Stomach (tissue), 9 donors: ENCODE data around the gene HOXB3. TPM values are rescaled to one million over a fixed set of nuclear protein-coding genes. Genes with fewer than 3 reads are reported as not detected.

Source experiments
- DNase-seq, 2 donors: peaks; one replicate each; pipeline versions ENCODE4 v3.0.0 to v3.0.0-alpha.2; 2013 to 2019
- H3K27ac ChIP-seq, 5 donors: fragments of 200-600 bp in 4 of 5; sonication (generic) in 4 of 5; one replicate each; pipeline ENCODE4 v1.5.1; 2013 to 2019; ENCODE audit warnings: mild to moderate bottlenecking in 1 of 5, moderate library complexity in 1 of 5
- H3K27me3 ChIP-seq, 3 donors: fragments of 200-600 bp; sonication (generic); one replicate each; pipeline ENCODE4 v1.5.1; 2017 to 2019; ENCODE audit warnings: mixed run types in 1 of 3
- H3K36me3 ChIP-seq, 4 donors: fragments of 200-600 bp; sonication (generic); 1 replicate in 3 of 4; 2 replicates in 1 of 4; pipeline ENCODE4 v1.5.1; 2016 to 2019
- H3K4me1 ChIP-seq, 4 donors: fragments of 200-600 bp; sonication (generic); one replicate each; pipeline ENCODE4 v1.5.1; 2016 to 2019
- H3K4me3 ChIP-seq, 4 donors: fragments of 200-600 bp; sonication (generic) in 3 of 4; one replicate each; pipeline ENCODE4 v1.5.1; 2016 to 2019; ENCODE audit warnings: mild to moderate bottlenecking in 1 of 4
- H3K9me3 ChIP-seq, 4 donors: fragments of 200-600 bp; sonication (generic); one replicate each; pipeline ENCODE4 v1.5.1; 2016 to 2019
- EP300 ChIP-seq: sonication (generic); formaldehyde crosslinking; IDR thresholded peaks from one replicate; pipeline ENCODE4 v1.6.1; 2017; ENCODE audit warnings: antibody characterized with exemption
- POLR2A ChIP-seq, 4 donors: fragments of 450-650 bp; IDR thresholded peaks; one replicate each; pipeline ENCODE4 v1.6.1; 2016; ENCODE audit warnings: antibody characterized with exemption in 4 of 4, control low read depth in 2 of 4, mild to moderate bottlenecking in 1 of 4, moderate library complexity in 1 of 4
- POLR2AphosphoS5 ChIP-seq, 3 donors: sonication (generic); formaldehyde crosslinking; IDR thresholded peaks; one replicate each; pipeline ENCODE4 v1.6.1; 2016; ENCODE audit warnings: antibody characterized with exemption in 3 of 3
- WGBS, 5 donors: extraction: QIAGEN DNeasy Blood & Tissue Kit in 3 of 5; methylation state at CpG; one replicate each; pipeline versions ENCODE4 v1.1.5 to v1.1.7; 2013 to 2018; 5-methylcytosine and 5-hydroxymethylcytosine counted together
- intact Hi-C: fragments of 100-400 bp; cut with DNase I; formaldehyde crosslinking; loops from one replicate; pipeline ENCODE4 v1.15.1; 2023; ENCODE audit warnings: low total_unique reads
- polyA plus RNA-seq, 3 donors: library from polyadenylated mRNA; stranded (reverse); fragments of 200-250 nt; gene quantifications; one replicate each; pipeline ENCODE4 v1.2.3, GENCODE V29; 2013
- total RNA-seq, 5 donors: library from RNA; depleted of rRNA; stranded (reverse); fragments of >200 nt; gene quantifications; one replicate each; pipeline versions ENCODE4 v1.1.0 to v1.2.3, GENCODE V29; 2014 to 2016
- TF ChIP-seq, protein P1 (sequence below), 7 experiments: fragments of 450-650 bp in 4 of 7; fragments of 200-600 bp in 3 of 7; sonication (generic) in 3 of 7; IDR thresholded peaks; one replicate each; pipeline ENCODE4 v1.5.1; 2016 to 2019; ENCODE audit warnings: antibody characterized with exemption in 7 of 7, control low read depth in 2 of 7, mild to moderate bottlenecking in 1 of 7
- donor health status: healthy with polysubstance abuse.
- donor health status: Bipolar disorder and iron deficiency.
- donor health status: healthy.

The HOXB3 gene
- total and polyA plus RNA-seq, 8 donors, result 2.8 to 77.6 (median 10.3) TPM

DNA sequence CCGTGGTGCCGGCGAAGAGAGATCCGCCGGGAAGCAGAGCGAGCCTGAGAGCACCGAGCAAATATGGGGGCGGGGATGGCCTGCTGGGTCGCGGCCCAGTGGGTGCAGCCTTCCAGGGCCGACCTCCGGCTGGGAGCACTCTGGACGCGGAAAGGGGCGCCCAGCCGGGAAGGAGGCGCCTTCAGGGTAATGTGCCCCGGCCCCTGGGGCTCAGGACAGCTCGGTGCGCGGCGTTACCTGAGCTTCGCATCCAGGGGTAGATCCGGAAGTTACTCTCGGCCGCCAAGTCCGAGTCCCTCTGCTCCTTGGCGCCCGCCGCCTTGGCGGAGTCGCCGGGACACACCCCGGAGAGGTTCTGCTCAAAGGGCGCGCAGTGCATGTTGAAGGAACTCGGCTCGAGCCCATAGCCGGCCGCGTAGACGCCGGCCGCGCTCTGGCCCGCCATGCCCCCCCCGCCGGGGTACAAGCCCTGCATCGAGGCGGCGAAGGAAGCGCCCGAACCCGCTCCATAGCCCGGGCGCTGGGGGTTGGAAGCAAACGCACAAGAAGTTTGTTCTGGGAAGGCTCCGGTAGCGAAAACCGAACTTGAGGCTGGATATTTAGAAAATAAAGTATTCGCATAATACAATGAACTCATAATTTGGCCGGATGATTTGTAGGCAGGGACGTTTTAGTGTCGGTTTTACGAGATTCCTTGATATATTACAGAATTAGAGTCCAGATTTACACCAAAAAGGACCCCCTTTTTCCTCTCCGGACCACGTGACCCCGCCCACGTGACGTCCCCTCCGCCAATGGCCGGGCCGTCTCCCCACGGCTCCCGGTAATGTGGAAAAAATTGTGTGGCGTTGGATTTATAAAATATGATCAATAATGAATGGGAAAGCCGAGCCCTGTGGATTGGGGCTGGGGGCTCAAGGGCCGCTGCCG, 20.5 kb upstream of the HOXB3 start, which contains the start of gene HOXB7:
Gene HOXB7 (minus strand): TSS at position 736 of the 930 bp plus-strand sequence. CDS start 99 bp downstream, at position 637.
- 2 to 3% (median 3%) methylated on average over 35 to 79 of the region's 79 CpGs for WGBS, 5 donors
- Histone ChIP-seq H3K27ac (peak within 1 kb of the TSS; percentile 62 to 93 (median 73)), H3K27me3 (peaks cover 0 to 100% (median 100%) of the 10 kb centered on the region in 3 donors), H3K9me3 (peaks cover 0 to 3% (median 0%) of the 10 kb centered on the region in 4 donors), H3K4me1 (peaks cover 30 to 55% (median 51%) of the 10 kb centered on the region in 4 donors), H3K4me3 (peak within 1 kb of the TSS; percentile 48 to 62 (median 58)), H3K36me3 (no peaks in the 10 kb centered on the region)
- peak; percentile 45 to 83 for DNase-seq
- no peak for TF ChIP-seq POLR2A (IDR thresholded peaks at IDR 0.05)
- TF ChIP-seq, protein P1, sequence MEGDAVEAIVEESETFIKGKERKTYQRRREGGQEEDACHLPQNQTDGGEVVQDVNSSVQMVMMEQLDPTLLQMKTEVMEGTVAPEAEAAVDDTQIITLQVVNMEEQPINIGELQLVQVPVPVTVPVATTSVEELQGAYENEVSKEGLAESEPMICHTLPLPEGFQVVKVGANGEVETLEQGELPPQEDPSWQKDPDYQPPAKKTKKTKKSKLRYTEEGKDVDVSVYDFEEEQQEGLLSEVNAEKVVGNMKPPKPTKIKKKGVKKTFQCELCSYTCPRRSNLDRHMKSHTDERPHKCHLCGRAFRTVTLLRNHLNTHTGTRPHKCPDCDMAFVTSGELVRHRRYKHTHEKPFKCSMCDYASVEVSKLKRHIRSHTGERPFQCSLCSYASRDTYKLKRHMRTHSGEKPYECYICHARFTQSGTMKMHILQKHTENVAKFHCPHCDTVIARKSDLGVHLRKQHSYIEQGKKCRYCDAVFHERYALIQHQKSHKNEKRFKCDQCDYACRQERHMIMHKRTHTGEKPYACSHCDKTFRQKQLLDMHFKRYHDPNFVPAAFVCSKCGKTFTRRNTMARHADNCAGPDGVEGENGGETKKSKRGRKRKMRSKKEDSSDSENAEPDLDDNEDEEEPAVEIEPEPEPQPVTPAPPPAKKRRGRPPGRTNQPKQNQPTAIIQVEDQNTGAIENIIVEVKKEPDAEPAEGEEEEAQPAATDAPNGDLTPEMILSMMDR (IDR thresholded peaks at IDR 0.05), result no peak
- TF ChIP-seq EP300, result no peak
- peak in 1 of 3 donors; percentile 8 for TF ChIP-seq POLR2AphosphoS5 (IDR thresholded peaks at IDR 0.05)
- intact Hi-C loops, result no loop called here

DNA sequence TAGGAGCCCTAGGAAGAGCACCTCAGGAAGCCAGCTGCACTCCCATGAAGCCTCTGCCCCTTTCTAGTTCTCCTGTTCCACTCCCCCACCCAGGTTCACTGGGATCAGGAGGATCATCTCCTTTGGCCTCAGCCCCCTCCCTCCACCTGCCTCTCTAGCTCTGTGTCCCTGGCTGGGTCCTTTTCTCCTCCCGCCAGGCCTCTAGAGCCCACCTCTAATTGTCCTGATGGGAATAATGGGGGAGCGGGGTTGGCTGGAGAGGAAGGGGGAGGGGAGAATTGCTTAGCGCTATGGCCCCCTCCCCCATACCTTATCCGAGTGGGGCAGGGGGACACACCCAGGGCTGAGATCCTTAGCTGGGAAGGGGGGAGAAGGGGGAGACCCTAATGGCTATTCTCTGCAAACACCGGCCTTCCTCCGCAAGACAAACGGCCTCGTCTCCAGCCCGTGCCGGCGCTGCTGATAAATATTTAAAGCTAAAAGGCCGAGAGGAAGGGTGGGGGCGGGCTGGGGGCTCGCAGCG, 19.8 kb upstream of the HOXB3 start:
- H3K27ac ChIP-seq, result peak overlapping the region; percentile 62 to 93 (median 73)
- peaks cover 30 to 55% (median 50%) of the 10 kb centered on the region in 4 donors for H3K4me1 ChIP-seq
- WGBS, 5 donors, result 5 to 9% (median 8%) methylated on average over 12 to 15 of the region's 15 CpGs

DNA sequence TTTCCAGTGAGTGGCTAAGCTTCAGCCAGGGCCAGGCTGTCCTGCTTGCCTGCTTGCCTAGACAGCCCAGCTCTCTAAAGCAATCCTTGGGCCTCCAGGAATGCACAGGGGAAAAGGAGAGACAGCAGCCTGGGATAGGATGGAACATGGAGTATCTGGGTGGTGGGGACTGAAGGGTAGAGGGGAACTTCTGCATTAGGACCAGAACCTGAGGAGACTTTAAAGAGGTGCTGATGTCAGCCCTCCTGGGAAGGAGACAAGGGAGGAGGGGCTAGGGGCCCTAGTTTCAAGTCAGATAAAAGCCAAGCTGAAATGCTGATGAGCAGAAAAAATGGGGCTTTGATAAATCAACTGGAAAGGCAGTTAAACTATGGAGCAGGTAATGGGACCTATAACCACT, 19.0 kb upstream of the HOXB3 start:
- peak overlapping the region in 2 of 4 donors; percentile 61 to 62 for H3K4me3 ChIP-seq
- peak overlapping the region in 2 of 5 donors; percentile 88 to 93 for H3K27ac ChIP-seq
- H3K27me3 ChIP-seq, result peaks cover 0 to 100% (median 100%) of the 10 kb centered on the region in 3 donors
- intact Hi-C loops, result no loop called here
- H3K4me1 ChIP-seq, result peaks cover 26 to 49% (median 43%) of the 10 kb centered on the region in 4 donors
- DNase-seq, result no peak
- no peaks in the 10 kb centered on the region for H3K36me3 ChIP-seq
- H3K9me3 ChIP-seq, result peaks cover 0 to 3% (median 0%) of the 10 kb centered on the region in 4 donors
- no peak for TF ChIP-seq POLR2AphosphoS5 (IDR thresholded peaks at IDR 0.05)
- TF ChIP-seq POLR2A (IDR thresholded peaks at IDR 0.05), result no peak
- no peak for TF ChIP-seq EP300
- TF ChIP-seq, protein P1 (IDR thresholded peaks at IDR 0.05), result no peak

More for the DNA sequence above, 19.8 kb upstream of the HOXB3 start:
- intact Hi-C loops, result no loop called here
- Histone ChIP-seq H3K4me3 (peak overlapping the region; percentile 48 to 62 (median 58)), H3K9me3 (peaks cover 0 to 3% (median 0%) of the 10 kb centered on the region in 4 donors), H3K27me3 (peaks cover 0 to 100% (median 100%) of the 10 kb centered on the region in 3 donors), H3K36me3 (no peaks in the 10 kb centered on the region)
- TF ChIP-seq, protein P1 (IDR thresholded peaks at IDR 0.05), result no peak
- TF ChIP-seq POLR2A (IDR thresholded peaks at IDR 0.05) (no peak), EP300 (no peak), POLR2AphosphoS5 (IDR thresholded peaks at IDR 0.05) (no peak)
- DNase-seq, result no peak

DNA sequence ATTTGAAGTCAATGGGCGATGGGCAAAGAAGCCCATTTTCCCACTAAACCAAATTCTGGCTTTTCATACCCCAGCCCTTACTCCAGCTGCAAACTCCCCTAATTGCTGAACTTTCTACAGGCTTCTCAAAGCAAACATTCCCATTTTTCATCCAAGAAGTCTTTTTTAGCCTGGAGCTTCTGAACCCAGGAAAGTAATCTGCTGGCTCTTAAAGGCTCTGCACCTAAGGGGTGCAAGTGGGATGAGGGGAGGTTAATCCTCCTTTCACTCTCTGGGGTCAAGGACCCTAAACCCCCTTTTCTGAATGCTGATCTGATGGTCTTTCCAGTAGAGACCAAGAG, 18.4 kb upstream of the HOXB3 start:
- peaks cover 0 to 100% (median 100%) of the 10 kb centered on the region in 3 donors for H3K27me3 ChIP-seq
- 78 to 84% (median 83%) methylated on average over 1 of the region's 1 CpG for WGBS, 5 donors
- DNase-seq, result no peak
- intact Hi-C loops, result no loop called here
- peak overlapping the region in 2 of 5 donors; percentile 93 to 95 for H3K27ac ChIP-seq
- H3K4me1 ChIP-seq, result peaks cover 20 to 44% (median 38%) of the 10 kb centered on the region in 4 donors
- no peaks in the 10 kb centered on the region for H3K36me3 ChIP-seq
- H3K9me3 ChIP-seq, result peaks cover 0 to 3% (median 0%) of the 10 kb centered on the region in 4 donors
- TF ChIP-seq POLR2AphosphoS5 (IDR thresholded peaks at IDR 0.05), result no peak
- TF ChIP-seq POLR2A (IDR thresholded peaks at IDR 0.05), result no peak
- TF ChIP-seq, protein P1 (IDR thresholded peaks at IDR 0.05), result no peak
- no peak for TF ChIP-seq EP300
- H3K4me3 ChIP-seq, result no peak overlapping the region
